CD4-positive, alpha-beta T cell (primary cell): Measurements from ENCODE around the gene ADSS2. TPM values are rescaled to one million over a fixed set of nuclear protein-coding genes. Genes with fewer than 3 reads are reported as not detected.
"Not testable (repeated sequence)": the region's sequence is repeated elsewhere in the genome, so short reads cannot be mapped to it uniquely, and the experiment has no call there.

Experiments
- ATAC-seq: fragments of 200-7000 bp; cut with Tn5 transposase; one replicate; pipeline ENCODE4 v1.10.0; 2022; ENCODE audit warnings: mild to moderate bottlenecking; ENCODE audit not compliant: poor library complexity
- CTCF ChIA-PET: fragments of 350-600 bp; sonication (Branson Sonifier 250); formaldehyde crosslinking; loops from one replicate; lab custom pipeline; 2021; ENCODE audit warnings: antibody characterized with exemption, inconsistent platforms; lab: Charles Lee
- POLR2A ChIA-PET: fragments of 350-600 bp; sonication (Branson Sonifier 250); formaldehyde crosslinking; loops from one replicate; lab custom pipeline; 2021; ENCODE audit warnings: antibody characterized with exemption, inconsistent platforms; lab: Charles Lee
- DNase-seq, 14 experiments: peaks; one replicate each; pipeline ENCODE4 v3.0.0-alpha.2; 2013 to 2020; ENCODE audit warnings: mixed read lengths in 2 of 14
- H3K27ac ChIP-seq, 2 donors: one replicate each; pipeline versions ENCODE4 v1.5.1 to v1.7.0; 2013; ENCODE audit warnings: low read length in 2 of 2, low read depth in 1 of 2, mild to moderate bottlenecking in 1 of 2
- H3K27me3 ChIP-seq, 2 experiments: 1 replicate in 1 of 2; 2 replicates in 1 of 2; pipeline versions ENCODE4 v1.6.1 to v1.7.0; 2013; ENCODE audit warnings: low read length in 2 of 2, control low read depth in 1 of 2, mild to moderate bottlenecking in 1 of 2, moderate library complexity in 1 of 2; ENCODE audit not compliant: insufficient read depth in 2 of 2, control insufficient read depth in 1 of 2
- H3K36me3 ChIP-seq: one replicate; pipeline ENCODE4 v1.6.1; 2013; ENCODE audit warnings: low read length, control low read depth; ENCODE audit not compliant: insufficient read depth
- H3K4me1 ChIP-seq: one replicate; pipeline ENCODE4 v1.6.1; 2013; ENCODE audit warnings: low read length, control low read depth; ENCODE audit not compliant: insufficient read depth
- H3K4me3 ChIP-seq: one replicate; pipeline ENCODE4 v1.5.1; 2013; ENCODE audit warnings: mild to moderate bottlenecking, low read length, moderate library complexity
- H3K9me3 ChIP-seq, 2 experiments: 1 replicate in 1 of 2; 2 replicates in 1 of 2; pipeline versions ENCODE4 v1.6.1 to v1.7.0; 2013; ENCODE audit warnings: low read length in 2 of 2, mild to moderate bottlenecking in 2 of 2, control low read depth in 1 of 2, moderate library complexity in 1 of 2; ENCODE audit not compliant: control insufficient read depth in 1 of 2, insufficient read depth in 1 of 2
- H3K27ac Mint-ChIP-seq: one replicate; pipeline ENCODE4 v1.8.0; 2020; ENCODE audit warnings: mixed read lengths
- H3K27me3 Mint-ChIP-seq: one replicate; pipeline ENCODE4 v1.8.0; 2021; ENCODE audit warnings: mixed read lengths
- H3K36me3 Mint-ChIP-seq: one replicate; pipeline ENCODE4 v1.8.0; 2021; ENCODE audit warnings: low read depth, mixed read lengths
- H3K4me1 Mint-ChIP-seq: one replicate; pipeline ENCODE4 v1.8.0; 2021; ENCODE audit warnings: low read depth, mixed read lengths
- H3K4me3 Mint-ChIP-seq: one replicate; pipeline ENCODE4 v1.8.0; 2020; ENCODE audit warnings: mild to moderate bottlenecking, mixed read lengths
- H3K9me3 Mint-ChIP-seq: one replicate; pipeline ENCODE4 v1.8.0; 2020; ENCODE audit warnings: mixed read lengths
- CTCF ChIP-seq: fragments of 200-600 bp; IDR thresholded peaks from one replicate; pipeline ENCODE4 v1.8.0; 2022; ENCODE audit warnings: antibody characterized with exemption, mild to moderate bottlenecking
- intact Hi-C, 2 experiments: fragments of 100-400 bp; cut with DNase I in 1 of 2; cut with micrococcal nuclease in 1 of 2; formaldehyde crosslinking; loops; one replicate each; pipeline versions ENCODE4 v1.15.1 to v1.9.0; 2023 to 2025; cut with DNase I, micrococcal nuclease
- total RNA-seq, 174 experiments: library from RNA in 2 of 174; stranded (reverse) in 2 of 174; gene quantifications; one replicate each; pipeline ENCODE4 v1.2.3 and lab custom pipeline; 2021 to 2026

ADSS2 gene
- total RNA-seq, 2 experiments from 2014 or later = 30.8 to 34.0 TPM

- CTCF ChIA-PET = no interaction called here
- H3K27me3 ChIP-seq = no peaks in the 10 kb centered on the region
- POLR2A ChIA-PET = interaction anchor here (0.6 kb wide), 1 partner anchor 360 kb away, joined by 3 read pairs; no protein-coding TSS in a partner anchor
- no peak overlapping the region for H3K4me3 ChIP-seq
- no peaks in the 10 kb centered on the region for H3K4me1 ChIP-seq
- no peaks in the 10 kb centered on the region for H3K36me3 ChIP-seq
- H3K27ac ChIP-seq = no peak overlapping the region
- Mint-ChIP-seq H3K27me3 (no peaks in the 10 kb centered on the region), H3K9me3 (peaks cover 9% of the 10 kb centered on the region), H3K27ac (no peak overlapping the region), H3K4me3 (no peak overlapping the region), H3K36me3 (no peaks in the 10 kb centered on the region), H3K4me1 (no peaks in the 10 kb centered on the region)
- ATAC-seq = no peak
- H3K9me3 ChIP-seq = no peaks in the 10 kb centered on the region
- TF ChIP-seq CTCF = no peak
- DNase-seq = no peak
- intact Hi-C loops = no loop called here
Measured at GRCh38 chr1:244496186-244496585, 44.5 kb upstream of the ADSS2 start.

GRCh38 chr1:244494653-244495052 is 42.9 kb upstream of the ADSS2 start:
- ChIA-PET CTCF (no interaction called here), POLR2A (no interaction called here)
- Histone ChIP-seq H3K36me3 (no peaks in the 10 kb centered on the region), H3K4me3 (no peak overlapping the region), H3K27ac (no peak overlapping the region), H3K9me3 (no peaks in the 10 kb centered on the region), H3K27me3 (no peaks in the 10 kb centered on the region), H3K4me1 (no peaks in the 10 kb centered on the region)
- ATAC-seq (no peak), DNase-seq (no peak)
- Mint-ChIP-seq H3K27me3 (no peaks in the 10 kb centered on the region), H3K4me1 (no peaks in the 10 kb centered on the region), H3K27ac (no peak overlapping the region), H3K36me3 (no peaks in the 10 kb centered on the region), H3K4me3 (no peak overlapping the region), H3K9me3 (peaks cover 5% of the 10 kb centered on the region)
- no peak for TF ChIP-seq CTCF
- intact Hi-C loops = no loop called here

- H3K27ac ChIP-seq, H3K27ac Mint-ChIP-seq, H3K4me1 Mint-ChIP-seq, H3K27me3 ChIP-seq, H3K36me3 Mint-ChIP-seq, H3K36me3 ChIP-seq, H3K9me3 ChIP-seq, intact Hi-C loops, POLR2A ChIA-PET, ATAC-seq, H3K4me3 ChIP-seq, DNase-seq, H3K4me1 ChIP-seq, CTCF ChIA-PET, H3K9me3 Mint-ChIP-seq, H3K4me3 Mint-ChIP-seq, H3K27me3 Mint-ChIP-seq: not testable (repeated sequence)
Measured at GRCh38 chr1:244484971-244485370, 33.3 kb upstream of the ADSS2 start.

- H3K36me3 Mint-ChIP-seq = peaks cover 2% of the 10 kb centered on the region
- H3K4me3 Mint-ChIP-seq = no peak overlapping the region
- Histone ChIP-seq H3K27me3 (no peaks in the 10 kb centered on the region), H3K9me3 (no peaks in the 10 kb centered on the region), H3K4me1 (no peaks in the 10 kb centered on the region), H3K27ac (no peak overlapping the region), H3K36me3 (no peaks in the 10 kb centered on the region), H3K4me3 (no peak overlapping the region)
- ChIA-PET POLR2A (no interaction called here), CTCF (no interaction called here)
- H3K4me1 Mint-ChIP-seq = no peaks in the 10 kb centered on the region
- no peak for ATAC-seq
- no peaks in the 10 kb centered on the region for H3K27me3 Mint-ChIP-seq
- TF ChIP-seq CTCF = no peak
- no peak for DNase-seq
- no peaks in the 10 kb centered on the region for H3K9me3 Mint-ChIP-seq
- intact Hi-C loops = no loop called here
- no peak overlapping the region for H3K27ac Mint-ChIP-seq
Measured at GRCh38 chr1:244473059-244473605, 21.4 kb upstream of the ADSS2 start.
